HFFc6 (cell line): Measurements from ENCODE around the gene SLC35B2. TPM values are rescaled to one million over a fixed set of nuclear protein-coding genes. Genes with fewer than 3 reads are reported as not detected.
"Not testable (repeated sequence)": the region's sequence is repeated elsewhere in the genome, so short reads cannot be mapped to it uniquely, and the experiment has no call there.

ENCODE experiments used
- DNase-seq: peaks from one replicate; pipeline ENCODE4 v3.0.0-alpha.2; 2018
- H3K27ac Mint-ChIP-seq: 2 replicates; pipeline ENCODE4 v1.8.0; 2020; ENCODE audit warnings: mild to moderate bottlenecking, mixed read lengths
- H3K27me3 Mint-ChIP-seq: 2 replicates; pipeline ENCODE4 v1.8.0; 2021; ENCODE audit warnings: mild to moderate bottlenecking, moderate library complexity, mixed read lengths; ENCODE audit not compliant: insufficient read depth
- H3K36me3 Mint-ChIP-seq: 2 replicates; pipeline ENCODE4 v1.8.0; 2021; ENCODE audit warnings: low read depth, mixed read lengths
- H3K4me1 Mint-ChIP-seq: 2 replicates; pipeline ENCODE4 v1.8.0; 2020; ENCODE audit warnings: low read depth, mixed read lengths
- H3K4me3 Mint-ChIP-seq: 2 replicates; pipeline ENCODE4 v1.8.0; 2020; ENCODE audit warnings: mild to moderate bottlenecking, moderate library complexity, mixed read lengths
- H3K9me3 Mint-ChIP-seq: 2 replicates; pipeline ENCODE4 v1.8.0; 2020; ENCODE audit warnings: mild to moderate bottlenecking, mixed read lengths
- CTCF ChIP-seq: fragments of 200-600 bp; sonication (generic); IDR thresholded peaks from 2 replicates; pipeline ENCODE4 v1.5.0; 2021; ENCODE audit warnings: antibody characterized with exemption, mild to moderate bottlenecking
- total RNA-seq, 6 experiments: library from RNA; stranded (reverse); fragmentation: NEBNext Ultra II Directional; extraction: Animal tissue kit (Norgen Biotek cat#: 25700); gene quantifications; 2 replicates in 1 of 6; 3 replicates in 5 of 6; pipeline ENCODE4 v1.2.3, GENCODE V29; 2021

SLC35B2 gene
- total RNA-seq, 6 experiments from 2014 or later, result 108 to 132 (median 120) TPM

GRCh38 chr6:44232676-44233566 lies 24.4 kb downstream of the SLC35B2 start:
- peaks cover 52% of the 10 kb centered on the region for H3K4me1 Mint-ChIP-seq
- DNase-seq, result no peak
- H3K27me3 Mint-ChIP-seq, result peaks cover 2% of the 10 kb centered on the region
- no peak overlapping the region for H3K4me3 Mint-ChIP-seq
- peak overlapping the region; percentile 87 for H3K27ac Mint-ChIP-seq
- H3K9me3 Mint-ChIP-seq, result no peaks in the 10 kb centered on the region
- no peak for TF ChIP-seq CTCF
- H3K36me3 Mint-ChIP-seq, result no peaks in the 10 kb centered on the region

GRCh38 chr6:44231426-44231825 lies 25.9 kb downstream of the SLC35B2 start:
- peaks cover 45% of the 10 kb centered on the region for H3K4me1 Mint-ChIP-seq
- not testable (repeated sequence) for H3K36me3 Mint-ChIP-seq, H3K27me3 Mint-ChIP-seq, DNase-seq, H3K9me3 Mint-ChIP-seq, H3K27ac Mint-ChIP-seq, H3K4me3 Mint-ChIP-seq

GRCh38 chr6:44230034-44230675 lies 27.2 kb downstream of the SLC35B2 start:
- Mint-ChIP-seq H3K27ac (no peak overlapping the region), H3K4me1 (peaks cover 36% of the 10 kb centered on the region), H3K4me3 (no peak overlapping the region), H3K27me3 (peaks cover 2% of the 10 kb centered on the region), H3K36me3 (no peaks in the 10 kb centered on the region), H3K9me3 (no peaks in the 10 kb centered on the region)
- no peak for DNase-seq
- no peak for TF ChIP-seq CTCF

GRCh38 chr6:44229376-44230033 lies 27.8 kb downstream of the SLC35B2 start:
- H3K4me1 Mint-ChIP-seq, result peaks cover 34% of the 10 kb centered on the region
- no peak overlapping the region for H3K27ac Mint-ChIP-seq
- no peak for DNase-seq
- no peak overlapping the region for H3K4me3 Mint-ChIP-seq
- peaks cover 2% of the 10 kb centered on the region for H3K27me3 Mint-ChIP-seq
- no peaks in the 10 kb centered on the region for H3K9me3 Mint-ChIP-seq
- no peaks in the 10 kb centered on the region for H3K36me3 Mint-ChIP-seq
- TF ChIP-seq CTCF, result no peak

- no peaks in the 10 kb centered on the region for H3K9me3 Mint-ChIP-seq
- peaks cover 34% of the 10 kb centered on the region for H3K4me1 Mint-ChIP-seq
- H3K4me3 Mint-ChIP-seq, result no peak overlapping the region
- TF ChIP-seq CTCF, result no peak
- peaks cover 2% of the 10 kb centered on the region for H3K27me3 Mint-ChIP-seq
- H3K27ac Mint-ChIP-seq, result no peak overlapping the region
- no peak for DNase-seq
- H3K36me3 Mint-ChIP-seq, result no peaks in the 10 kb centered on the region
Observed at GRCh38 chr6:44228836-44229235, 28.5 kb downstream of the SLC35B2 start.

- no peak for DNase-seq
- Mint-ChIP-seq H3K4me3 (no peak overlapping the region), H3K36me3 (no peaks in the 10 kb centered on the region), H3K27ac (no peak overlapping the region), H3K9me3 (no peaks in the 10 kb centered on the region), H3K27me3 (no peaks in the 10 kb centered on the region; the same call in 1 of the 2 replicates), H3K4me1 (peaks cover 30% of the 10 kb centered on the region)
- TF ChIP-seq CTCF, result no peak
Observed at GRCh38 chr6:44228433-44228832, 28.9 kb downstream of the SLC35B2 start.
